ENCODE data around the gene PRKCE. TPM values are rescaled to one million over a fixed set of nuclear protein-coding genes. Genes with fewer than 3 reads are reported as not detected.

The PRKCE gene
- total RNA-seq, 1 experiment from 2014 or later = 14.8 TPM

DNA sequence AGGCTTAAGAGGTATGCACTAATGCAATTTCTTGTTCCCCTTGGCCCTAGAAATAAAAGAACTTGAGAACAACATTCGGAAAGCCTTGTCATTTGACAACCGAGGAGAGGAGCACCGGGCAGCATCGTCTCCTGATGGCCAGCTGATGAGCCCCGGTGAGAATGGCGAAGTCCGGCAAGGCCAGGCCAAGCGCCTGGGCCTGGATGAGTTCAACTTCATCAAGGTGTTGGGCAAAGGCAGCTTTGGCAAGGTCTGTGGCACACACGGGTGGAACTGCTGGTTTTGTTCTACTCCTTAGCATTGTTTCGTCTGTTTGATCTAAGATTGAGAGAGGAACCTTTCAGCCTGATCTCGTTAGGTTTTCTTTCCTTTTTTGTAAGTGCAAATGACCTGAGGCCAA lies 355.9 kb downstream of the PRKCE start:
- POLR2A ChIA-PET = no interaction called here
- no peak for TF ChIP-seq REST (IDR thresholded peaks at IDR 0.05; ENCODE audit: low read depth)
- TF ChIP-seq ELF1 (IDR thresholded peaks at IDR 0.05; ENCODE audit: borderline replicate concordance, low read depth) = no peak
- TF ChIP-seq SRF (IDR thresholded peaks at IDR 0.05; ENCODE audit: low read depth) = no peak
- TF ChIP-seq ZFX (IDR thresholded peaks at IDR 0.05) = no peak
- no peak for TF ChIP-seq EZH2phosphoT487 (IDR thresholded peaks at IDR 0.05; ENCODE audit: borderline replicate concordance)
- TF ChIP-seq CTCF (IDR thresholded peaks at IDR 0.05 in 2 of 3, conservative IDR thresholded peaks at IDR 0.05 in 1 of 3; ENCODE audit: borderline replicate concordance in 1 of 3, insufficient read depth in 1 of 3, low read depth in 2 of 3, low read length in 2 of 3) = no peak
- TF ChIP-seq RAD21 (IDR thresholded peaks at IDR 0.05; ENCODE audit: low read depth) = no peak
- TF ChIP-seq TCF7L2 (IDR thresholded peaks at IDR 0.05; ENCODE audit: borderline replicate concordance, extremely low read depth, insufficient read depth, insufficient read length) = no peak
- no peak for TF ChIP-seq FOSL1 (IDR thresholded peaks at IDR 0.05; ENCODE audit: low read depth)
- TF ChIP-seq CEBPB (IDR thresholded peaks at IDR 0.05; ENCODE audit: low read depth) = no peak
- no peak for TF ChIP-seq MAX (IDR thresholded peaks at IDR 0.05)
- no peak for TF ChIP-seq SP1 (IDR thresholded peaks at IDR 0.05; ENCODE audit: low read depth)
- TF ChIP-seq JUND (IDR thresholded peaks at IDR 0.05) = no peak
- no peak for TF ChIP-seq SIN3A (IDR thresholded peaks at IDR 0.05; ENCODE audit: low read depth)
- TF ChIP-seq CBX3 (IDR thresholded peaks at IDR 0.05; ENCODE audit: low read depth) = no peak
- no peak for TF ChIP-seq POLR2AphosphoS5 (IDR thresholded peaks at IDR 0.05; ENCODE audit: low read depth, low read length)
- TF ChIP-seq, protein P1, sequence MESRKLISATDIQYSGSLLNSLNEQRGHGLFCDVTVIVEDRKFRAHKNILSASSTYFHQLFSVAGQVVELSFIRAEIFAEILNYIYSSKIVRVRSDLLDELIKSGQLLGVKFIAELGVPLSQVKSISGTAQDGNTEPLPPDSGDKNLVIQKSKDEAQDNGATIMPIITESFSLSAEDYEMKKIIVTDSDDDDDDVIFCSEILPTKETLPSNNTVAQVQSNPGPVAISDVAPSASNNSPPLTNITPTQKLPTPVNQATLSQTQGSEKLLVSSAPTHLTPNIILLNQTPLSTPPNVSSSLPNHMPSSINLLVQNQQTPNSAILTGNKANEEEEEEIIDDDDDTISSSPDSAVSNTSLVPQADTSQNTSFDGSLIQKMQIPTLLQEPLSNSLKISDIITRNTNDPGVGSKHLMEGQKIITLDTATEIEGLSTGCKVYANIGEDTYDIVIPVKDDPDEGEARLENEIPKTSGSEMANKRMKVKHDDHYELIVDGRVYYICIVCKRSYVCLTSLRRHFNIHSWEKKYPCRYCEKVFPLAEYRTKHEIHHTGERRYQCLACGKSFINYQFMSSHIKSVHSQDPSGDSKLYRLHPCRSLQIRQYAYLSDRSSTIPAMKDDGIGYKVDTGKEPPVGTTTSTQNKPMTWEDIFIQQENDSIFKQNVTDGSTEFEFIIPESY (IDR thresholded peaks at IDR 0.05; ENCODE audit: extremely low read depth, insufficient replicate concordance, low read length) = no peak
- TF ChIP-seq YY1 (IDR thresholded peaks at IDR 0.05; ENCODE audit: extremely low read depth, insufficient replicate concordance, low read depth, low read length) = no peak
- TF ChIP-seq EZH2 (IDR thresholded peaks at IDR 0.05) = no peak
- no peak for TF ChIP-seq EGR1 (IDR thresholded peaks at IDR 0.05; ENCODE audit: low read depth)
- Histone ChIP-seq H3K9me3 (ENCODE audit: control insufficient read depth in 1 of 2, insufficient read depth in 1 of 2, low read depth in 1 of 2, low read length in 2 of 2) (no peaks in the 10 kb centered on the region), H3K9me2 (ENCODE audit: insufficient read depth) (no peaks in the 10 kb centered on the region), H3K4me2 (ENCODE audit: low read length) (no peak overlapping the region), H3K4me3 (replicated peaks in 1 of 2; ENCODE audit: low read depth in 1 of 2, low read length in 2 of 2) (no peak overlapping the region), H3K79me2 (ENCODE audit: insufficient read depth, low read length) (no peaks in the 10 kb centered on the region), H3K9ac (ENCODE audit: low read length) (no peak overlapping the region), H3K4me1 (ENCODE audit: control insufficient read depth in 1 of 2, insufficient read depth in 2 of 2, low read length in 2 of 2) (peaks cover 0 to 8% of the 10 kb centered on the region in 2 experiments; a peak in 1 of 4 replicates), H3K27ac (ENCODE audit: low read depth, low read length) (no peak overlapping the region), H3K27me3 (ENCODE audit: insufficient read depth, low read length) (no peaks in the 10 kb centered on the region), H2AFZ (ENCODE audit: low read depth, low read length, poor library complexity, severe bottlenecking) (no peak overlapping the region), H4K20me1 (ENCODE audit: insufficient read depth) (no peaks in the 10 kb centered on the region), H3K36me3 (ENCODE audit: control insufficient read depth in 1 of 2, insufficient read depth in 2 of 2, low read length in 2 of 2) (no peaks in the 10 kb centered on the region)
- BruUV-seq (replicated peaks) = no TSS peak
- intact Hi-C loops (cut with micrococcal nuclease) = no loop called here
- ATAC-seq (no peak), DNase-seq (ENCODE audit: low read depth, low spot score) (no peak)
- RAD21 ChIA-PET (ENCODE audit: low non-redundant PET in 1 of 2, low total read pairs in 2 of 2, uncharacterized antibody in 2 of 2, unreplicated experiment in 2 of 2) = no interaction called here
- CTCF ChIA-PET = no interaction called here
